ENCODE data around the gene KCNG2.

Gene KCNG2

DNA sequence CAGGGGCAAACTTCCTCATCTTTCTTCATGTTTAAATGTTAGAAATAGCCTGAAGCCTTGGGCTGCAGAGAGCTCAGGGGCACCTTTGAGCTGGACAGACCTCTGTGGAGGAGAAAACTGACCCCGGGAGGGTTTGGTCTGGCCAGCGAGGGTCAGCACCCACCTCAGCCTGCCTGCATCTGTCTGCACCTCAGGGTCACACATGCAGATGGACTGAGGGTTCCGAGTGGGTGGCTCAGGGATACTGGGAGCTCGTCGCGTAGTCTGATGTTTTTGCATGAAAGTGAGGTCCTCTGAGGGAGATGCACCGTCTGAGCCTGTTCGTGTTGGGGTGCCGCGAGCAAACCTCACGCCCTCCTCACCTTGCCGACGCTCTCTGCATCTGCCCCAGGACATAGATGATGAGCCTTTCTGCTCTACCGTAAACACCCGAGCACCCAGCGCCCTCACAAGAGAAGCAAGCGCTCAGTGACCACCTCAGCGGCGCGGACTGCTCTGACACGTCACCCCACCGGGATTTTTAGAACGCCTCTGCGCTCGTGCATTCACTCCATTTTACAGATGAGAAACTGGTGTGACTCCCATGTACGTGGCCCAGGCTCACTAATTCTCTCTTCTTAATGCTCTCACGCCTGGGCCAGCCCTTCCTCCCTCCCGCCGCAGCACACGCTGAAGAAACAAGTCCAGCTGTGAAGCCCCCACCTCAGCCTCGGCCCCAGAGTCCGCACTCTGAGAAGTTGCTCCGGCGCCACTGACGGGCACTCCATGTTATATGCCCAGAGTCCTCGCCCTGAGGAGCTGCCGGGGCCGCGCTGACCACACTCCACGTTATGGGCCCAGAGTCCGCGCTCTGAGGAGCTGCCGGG lies 9.5 kb downstream of the KCNG2 start:
- H3K9me3 ChIP-seq (ENCODE audit: control insufficient read depth, insufficient read depth, low read length) = no peaks in the 10 kb centered on the region
- no peaks in the 10 kb centered on the region for H3K4me1 ChIP-seq (ENCODE audit: control insufficient read depth, insufficient read depth, low read length)
- no peaks in the 10 kb centered on the region for H3K27me3 ChIP-seq (ENCODE audit: control insufficient read depth, insufficient read depth, low read length)
- H3K36me3 ChIP-seq (ENCODE audit: control insufficient read depth, insufficient read depth, low read length) = no peaks in the 10 kb centered on the region
- H3K4me3 ChIP-seq (ENCODE audit: low read depth, low read length) = no peak overlapping the region
- no peak overlapping the region for H3K9ac ChIP-seq (ENCODE audit: low read depth, low read length)

DNA sequence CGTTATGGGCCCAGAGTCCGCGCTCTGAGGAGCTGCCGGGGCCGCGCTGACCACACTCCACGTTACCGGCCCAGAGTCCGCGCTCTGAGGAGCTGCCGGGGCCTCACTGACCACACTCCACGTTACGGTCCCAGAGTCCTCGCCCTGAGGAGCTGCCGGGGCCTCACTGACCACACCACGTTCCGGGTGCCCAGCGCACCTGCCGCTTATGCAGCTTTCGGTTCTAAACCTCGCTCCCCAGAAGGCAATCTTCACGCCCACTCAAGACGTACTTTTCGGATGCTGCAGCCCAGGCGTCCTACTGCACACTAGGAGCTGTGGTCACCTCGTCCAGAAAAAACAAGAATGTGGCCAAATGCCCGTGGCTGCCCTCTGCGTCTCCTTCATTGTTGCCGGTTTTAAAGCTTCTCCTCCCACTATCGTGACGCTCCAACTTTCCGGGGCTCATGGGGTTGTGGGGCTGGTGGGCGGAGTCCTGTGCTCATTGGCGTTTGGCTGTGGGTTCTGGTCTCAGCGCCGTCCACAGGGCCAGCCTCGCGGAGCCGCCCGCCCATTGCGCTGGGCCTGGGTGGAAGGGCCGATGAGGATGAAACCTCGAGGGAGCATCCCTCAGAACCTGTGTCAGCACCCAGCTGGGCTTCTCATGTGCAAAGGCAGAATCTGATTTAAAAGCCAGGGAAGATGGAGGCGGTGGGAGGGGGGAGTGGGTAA lies 11.9 kb downstream of the KCNG2 start:
- H3K36me3 ChIP-seq (ENCODE audit: control insufficient read depth, insufficient read depth, low read length) = no peaks in the 10 kb centered on the region
- H3K9ac ChIP-seq (ENCODE audit: low read depth, low read length) = no peak overlapping the region
- H3K27me3 ChIP-seq (ENCODE audit: control insufficient read depth, insufficient read depth, low read length) = no peaks in the 10 kb centered on the region
- H3K4me3 ChIP-seq (ENCODE audit: low read depth, low read length) = no peak overlapping the region
- H3K9me3 ChIP-seq (ENCODE audit: control insufficient read depth, insufficient read depth, low read length) = no peaks in the 10 kb centered on the region
- no peaks in the 10 kb centered on the region for H3K4me1 ChIP-seq (ENCODE audit: control insufficient read depth, insufficient read depth, low read length)

GRCh38 chr18:79812052-79812451 lies 14.3 kb downstream of the KCNG2 start:
- Histone ChIP-seq H3K27me3 (ENCODE audit: control insufficient read depth, insufficient read depth, low read length) (no peaks in the 10 kb centered on the region), H3K36me3 (ENCODE audit: control insufficient read depth, insufficient read depth, low read length) (no peaks in the 10 kb centered on the region), H3K4me1 (ENCODE audit: control insufficient read depth, insufficient read depth, low read length) (no peaks in the 10 kb centered on the region), H3K9ac (ENCODE audit: low read depth, low read length) (no peak overlapping the region), H3K4me3 (ENCODE audit: low read depth, low read length) (no peak overlapping the region), H3K9me3 (ENCODE audit: control insufficient read depth, insufficient read depth, low read length) (no peaks in the 10 kb centered on the region)

DNA sequence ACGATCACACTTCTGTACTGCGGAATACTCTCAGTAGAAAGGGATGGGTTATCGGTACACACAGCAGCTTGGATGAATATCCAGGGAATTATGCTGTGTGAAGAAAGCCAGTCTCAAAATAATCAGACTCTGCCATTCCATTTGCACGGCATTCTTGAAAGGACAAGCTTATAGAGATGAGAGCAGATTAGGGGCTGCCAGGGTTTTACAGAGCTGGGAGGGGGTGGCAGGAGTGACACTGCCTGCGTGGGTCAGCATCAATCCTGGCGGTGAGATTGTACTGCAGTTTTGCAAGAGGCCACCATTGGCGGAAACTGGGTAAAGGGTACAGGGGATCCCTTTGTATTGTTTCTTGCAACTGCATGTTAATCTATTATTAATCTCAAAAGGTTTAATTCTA lies 16.6 kb downstream of the KCNG2 start:
- Histone ChIP-seq H3K9me3 (ENCODE audit: control insufficient read depth, insufficient read depth, low read length) (no peaks in the 10 kb centered on the region), H3K27me3 (ENCODE audit: control insufficient read depth, insufficient read depth, low read length) (no peaks in the 10 kb centered on the region), H3K36me3 (ENCODE audit: control insufficient read depth, insufficient read depth, low read length) (no peaks in the 10 kb centered on the region), H3K9ac (ENCODE audit: low read depth, low read length) (no peak overlapping the region), H3K4me1 (ENCODE audit: control insufficient read depth, insufficient read depth, low read length) (no peaks in the 10 kb centered on the region), H3K4me3 (ENCODE audit: low read depth, low read length) (no peak overlapping the region)

- Histone ChIP-seq H3K9ac (ENCODE audit: low read depth, low read length) (no peak overlapping the region), H3K36me3 (ENCODE audit: control insufficient read depth, insufficient read depth, low read length) (no peaks in the 10 kb centered on the region), H3K9me3 (ENCODE audit: control insufficient read depth, insufficient read depth, low read length) (no peaks in the 10 kb centered on the region), H3K4me1 (ENCODE audit: control insufficient read depth, insufficient read depth, low read length) (no peaks in the 10 kb centered on the region), H3K4me3 (ENCODE audit: low read depth, low read length) (no peak overlapping the region), H3K27me3 (ENCODE audit: control insufficient read depth, insufficient read depth, low read length) (no peaks in the 10 kb centered on the region)
Observed at GRCh38 chr18:79815657-79816056, 17.9 kb downstream of the KCNG2 start.

GRCh38 chr18:79816092-79816491 lies 18.4 kb downstream of the KCNG2 start:
- no peaks in the 10 kb centered on the region for H3K9me3 ChIP-seq (ENCODE audit: control insufficient read depth, insufficient read depth, low read length)
- no peaks in the 10 kb centered on the region for H3K4me1 ChIP-seq (ENCODE audit: control insufficient read depth, insufficient read depth, low read length)
- no peaks in the 10 kb centered on the region for H3K27me3 ChIP-seq (ENCODE audit: control insufficient read depth, insufficient read depth, low read length)
- no peak overlapping the region for H3K4me3 ChIP-seq (ENCODE audit: low read depth, low read length)
- H3K9ac ChIP-seq (ENCODE audit: low read depth, low read length) = no peak overlapping the region
- H3K36me3 ChIP-seq (ENCODE audit: control insufficient read depth, insufficient read depth, low read length) = no peaks in the 10 kb centered on the region

DNA sequence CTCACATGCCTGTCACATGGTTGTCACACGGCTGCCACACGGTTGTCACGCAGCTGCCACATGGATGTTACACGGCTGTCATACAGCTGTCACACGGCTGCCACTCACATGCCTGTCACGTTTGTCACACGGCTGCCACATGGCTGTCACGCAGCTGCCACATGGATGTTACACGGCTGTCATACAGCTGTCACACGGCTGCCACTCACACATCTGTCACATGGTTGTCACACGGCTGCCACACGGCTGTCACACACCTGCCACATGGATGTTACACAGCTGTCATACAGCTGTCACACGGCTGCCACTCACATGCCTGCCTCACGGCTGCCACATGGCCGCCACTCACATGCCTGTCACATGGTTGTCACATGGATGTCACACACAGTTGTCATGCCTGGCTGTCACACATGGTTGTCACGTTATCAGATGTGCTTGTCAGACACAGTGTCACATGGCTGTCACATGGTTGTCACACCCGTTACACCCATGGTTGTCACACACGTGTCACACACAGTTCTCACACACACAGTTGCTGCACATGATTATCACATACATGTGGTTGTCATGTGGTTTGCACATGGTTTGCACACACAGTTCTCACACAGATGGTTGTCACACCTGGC lies 19.4 kb downstream of the KCNG2 start:
- Histone ChIP-seq H3K9me3 (ENCODE audit: control insufficient read depth, insufficient read depth, low read length) (no peaks in the 10 kb centered on the region), H3K4me1 (ENCODE audit: control insufficient read depth, insufficient read depth, low read length) (no peaks in the 10 kb centered on the region), H3K4me3 (ENCODE audit: low read depth, low read length) (no peak overlapping the region), H3K36me3 (ENCODE audit: control insufficient read depth, insufficient read depth, low read length) (no peaks in the 10 kb centered on the region), H3K27me3 (ENCODE audit: control insufficient read depth, insufficient read depth, low read length) (no peaks in the 10 kb centered on the region), H3K9ac (ENCODE audit: low read depth, low read length) (no peak overlapping the region)

GRCh38 chr18:79817607-79817998 lies 19.9 kb downstream of the KCNG2 start:
- Histone ChIP-seq H3K36me3 (ENCODE audit: control insufficient read depth, insufficient read depth, low read length) (no peaks in the 10 kb centered on the region), H3K9ac (ENCODE audit: low read depth, low read length) (no peak overlapping the region), H3K4me3 (ENCODE audit: low read depth, low read length) (no peak overlapping the region), H3K27me3 (ENCODE audit: control insufficient read depth, insufficient read depth, low read length) (no peaks in the 10 kb centered on the region), H3K4me1 (ENCODE audit: control insufficient read depth, insufficient read depth, low read length) (no peaks in the 10 kb centered on the region), H3K9me3 (ENCODE audit: control insufficient read depth, insufficient read depth, low read length) (no peaks in the 10 kb centered on the region)

GRCh38 chr18:79818036-79818435 lies 20.3 kb downstream of the KCNG2 start:
- no peak overlapping the region for H3K9ac ChIP-seq (ENCODE audit: low read depth, low read length)

GRCh38 chr18:79818631-79819030 lies 20.9 kb downstream of the KCNG2 start:
- H3K9ac ChIP-seq (ENCODE audit: low read depth, low read length) = no peak overlapping the region

More at GRCh38 chr18:79818036-79818435, 20.3 kb downstream of the KCNG2 start:
- Histone ChIP-seq H3K4me3 (ENCODE audit: low read depth, low read length) (no peak overlapping the region), H3K4me1 (ENCODE audit: control insufficient read depth, insufficient read depth, low read length) (no peaks in the 10 kb centered on the region), H3K27me3 (ENCODE audit: control insufficient read depth, insufficient read depth, low read length) (no peaks in the 10 kb centered on the region), H3K9me3 (ENCODE audit: control insufficient read depth, insufficient read depth, low read length) (no peaks in the 10 kb centered on the region), H3K36me3 (ENCODE audit: control insufficient read depth, insufficient read depth, low read length) (no peaks in the 10 kb centered on the region)

DNA sequence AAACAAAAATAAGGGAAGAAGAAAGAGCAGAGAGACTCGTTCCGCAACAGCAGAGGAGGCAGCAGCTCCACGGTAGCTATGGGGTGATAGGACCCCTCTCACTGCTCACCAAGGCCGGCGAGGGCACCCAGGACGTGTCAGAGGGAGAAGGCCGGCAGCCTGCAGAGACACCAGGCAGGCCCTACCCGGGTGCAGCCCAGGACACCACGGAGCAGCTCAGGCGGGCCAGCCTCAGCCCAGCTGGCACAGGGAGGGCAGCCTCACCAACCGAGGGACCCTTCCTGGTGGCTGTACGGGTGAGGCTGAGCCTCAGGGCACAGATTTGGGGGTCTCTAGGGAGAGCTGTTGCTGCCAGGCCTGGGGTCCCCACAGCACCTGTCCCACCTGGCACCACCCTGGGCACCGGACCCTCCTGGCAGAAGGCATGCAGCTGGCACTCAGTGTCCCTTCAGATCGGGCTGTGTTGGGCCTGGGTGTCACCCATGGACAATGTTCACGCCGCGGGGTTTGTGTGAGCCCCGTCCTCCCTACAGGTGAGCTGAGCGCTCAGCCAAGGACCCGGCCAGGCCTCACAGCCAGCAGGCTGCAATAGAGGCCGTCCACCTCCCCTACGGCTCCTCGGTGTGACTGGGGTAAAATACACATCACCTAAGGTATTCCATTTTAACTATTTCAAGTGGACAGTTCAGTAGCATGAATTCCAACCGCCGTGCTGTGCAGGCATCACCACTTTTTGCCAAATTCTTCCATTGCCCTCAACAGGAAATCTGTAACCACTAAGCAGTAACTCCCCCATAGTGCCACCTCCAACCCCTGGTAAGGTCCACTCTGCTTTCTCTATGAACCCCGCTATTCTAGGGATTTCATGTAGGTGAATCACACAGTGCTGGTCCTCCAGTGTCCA lies 21.6 kb downstream of the KCNG2 start:
- no peak overlapping the region for H3K9ac ChIP-seq (ENCODE audit: low read depth, low read length)
- no peaks in the 10 kb centered on the region for H3K9me3 ChIP-seq (ENCODE audit: control insufficient read depth, insufficient read depth, low read length)
- no peaks in the 10 kb centered on the region for H3K4me1 ChIP-seq (ENCODE audit: control insufficient read depth, insufficient read depth, low read length)
- no peaks in the 10 kb centered on the region for H3K27me3 ChIP-seq (ENCODE audit: control insufficient read depth, insufficient read depth, low read length)
- no peak overlapping the region for H3K4me3 ChIP-seq (ENCODE audit: low read depth, low read length)
- H3K36me3 ChIP-seq (ENCODE audit: control insufficient read depth, insufficient read depth, low read length) = no peaks in the 10 kb centered on the region

More at GRCh38 chr18:79818631-79819030, 20.9 kb downstream of the KCNG2 start:
- no peaks in the 10 kb centered on the region for H3K4me1 ChIP-seq (ENCODE audit: control insufficient read depth, insufficient read depth, low read length)
- no peaks in the 10 kb centered on the region for H3K27me3 ChIP-seq (ENCODE audit: control insufficient read depth, insufficient read depth, low read length)
- H3K36me3 ChIP-seq (ENCODE audit: control insufficient read depth, insufficient read depth, low read length) = no peaks in the 10 kb centered on the region
- no peak overlapping the region for H3K4me3 ChIP-seq (ENCODE audit: low read depth, low read length)
- H3K9me3 ChIP-seq (ENCODE audit: control insufficient read depth, insufficient read depth, low read length) = no peaks in the 10 kb centered on the region
